ENCODE data around the gene DUSP22. TPM values are rescaled to one million over a fixed set of nuclear protein-coding genes. Genes with fewer than 3 reads are reported as not detected.

The DUSP22 gene
- total and polyA plus RNA-seq, 4 donors, result 9.5 to 31.0 (median 20.1) TPM

GRCh38 chr6:256169-256568 is 36.1 kb upstream of the DUSP22 start:
- H3K27me3 ChIP-seq (ENCODE audit: control insufficient read depth in 4 of 4, insufficient read depth in 4 of 4, low read length in 3 of 4), result peaks cover 0 to 4% (median 2%) of the 10 kb centered on the region in 4 donors
- no peak overlapping the region for H3K9ac ChIP-seq (ENCODE audit: low read depth in 1 of 2, low read length in 2 of 2)
- peaks cover 0 to 3% (median 0%) of the 10 kb centered on the region in 4 donors for H3K9me3 ChIP-seq (ENCODE audit: control insufficient read depth in 4 of 4, low read length in 3 of 4)
- 82% methylated on average over 9 of the region's 9 CpGs for WGBS
- TF ChIP-seq FOXA1 (IDR thresholded peaks at IDR 0.05) (no peak), HNF4G (IDR thresholded peaks at IDR 0.05) (no peak), NR2F2 (IDR thresholded peaks at IDR 0.05) (no peak), EGR1 (IDR thresholded peaks at IDR 0.05; ENCODE audit: low read depth in 2 of 2) (no peak), YY1 (IDR thresholded peaks at IDR 0.05) (no peak), ZBTB33 (IDR thresholded peaks at IDR 0.05) (no peak)
- no peak for DNase-seq (ENCODE audit: low spot score)
- H3K4me1 ChIP-seq (ENCODE audit: control insufficient read depth in 4 of 4, insufficient read depth in 4 of 4, low read length in 3 of 4), result no peaks in the 10 kb centered on the region
- H3K36me3 ChIP-seq (ENCODE audit: control insufficient read depth in 4 of 4, insufficient read depth in 3 of 4, low read depth in 1 of 4, low read length in 3 of 4), result no peaks in the 10 kb centered on the region
- H3K4me3 ChIP-seq (ENCODE audit: low read depth in 1 of 3, low read length in 3 of 3), result no peak overlapping the region
- H3K27ac ChIP-seq (ENCODE audit: low read depth in 1 of 2, low read length in 2 of 2), result no peak overlapping the region

- Histone ChIP-seq H3K27me3 (ENCODE audit: control insufficient read depth in 4 of 4, insufficient read depth in 4 of 4, low read length in 3 of 4) (peaks cover 0 to 3% (median 0%) of the 10 kb centered on the region in 4 donors), H3K4me3 (ENCODE audit: low read depth in 1 of 3, low read length in 3 of 3) (no peak overlapping the region), H3K27ac (ENCODE audit: low read depth in 1 of 2, low read length in 2 of 2) (no peak overlapping the region), H3K4me1 (ENCODE audit: control insufficient read depth in 4 of 4, insufficient read depth in 4 of 4, low read length in 3 of 4) (no peaks in the 10 kb centered on the region), H3K9ac (ENCODE audit: low read depth in 1 of 2, low read length in 2 of 2) (no peak overlapping the region), H3K9me3 (ENCODE audit: control insufficient read depth in 4 of 4, low read length in 3 of 4) (peaks cover 0 to 3% (median 0%) of the 10 kb centered on the region in 4 donors), H3K36me3 (ENCODE audit: control insufficient read depth in 4 of 4, insufficient read depth in 3 of 4, low read depth in 1 of 4, low read length in 3 of 4) (no peaks in the 10 kb centered on the region)
- WGBS, result 69% methylated on average over 8 of the region's 8 CpGs
- no peak for TF ChIP-seq NR2F2 (IDR thresholded peaks at IDR 0.05)
- no peak for TF ChIP-seq RAD21 (IDR thresholded peaks at IDR 0.05)
- no peak for TF ChIP-seq ZBTB33 (IDR thresholded peaks at IDR 0.05)
- TF ChIP-seq SP1 (IDR thresholded peaks at IDR 0.05), result no peak
- no peak for TF ChIP-seq EGR1 (IDR thresholded peaks at IDR 0.05; ENCODE audit: low read depth in 2 of 2)
- TF ChIP-seq HNF4G (IDR thresholded peaks at IDR 0.05), result no peak
- no peak for TF ChIP-seq HNF4A (conservative IDR thresholded peaks at IDR 0.05)
- TF ChIP-seq, protein P1, sequence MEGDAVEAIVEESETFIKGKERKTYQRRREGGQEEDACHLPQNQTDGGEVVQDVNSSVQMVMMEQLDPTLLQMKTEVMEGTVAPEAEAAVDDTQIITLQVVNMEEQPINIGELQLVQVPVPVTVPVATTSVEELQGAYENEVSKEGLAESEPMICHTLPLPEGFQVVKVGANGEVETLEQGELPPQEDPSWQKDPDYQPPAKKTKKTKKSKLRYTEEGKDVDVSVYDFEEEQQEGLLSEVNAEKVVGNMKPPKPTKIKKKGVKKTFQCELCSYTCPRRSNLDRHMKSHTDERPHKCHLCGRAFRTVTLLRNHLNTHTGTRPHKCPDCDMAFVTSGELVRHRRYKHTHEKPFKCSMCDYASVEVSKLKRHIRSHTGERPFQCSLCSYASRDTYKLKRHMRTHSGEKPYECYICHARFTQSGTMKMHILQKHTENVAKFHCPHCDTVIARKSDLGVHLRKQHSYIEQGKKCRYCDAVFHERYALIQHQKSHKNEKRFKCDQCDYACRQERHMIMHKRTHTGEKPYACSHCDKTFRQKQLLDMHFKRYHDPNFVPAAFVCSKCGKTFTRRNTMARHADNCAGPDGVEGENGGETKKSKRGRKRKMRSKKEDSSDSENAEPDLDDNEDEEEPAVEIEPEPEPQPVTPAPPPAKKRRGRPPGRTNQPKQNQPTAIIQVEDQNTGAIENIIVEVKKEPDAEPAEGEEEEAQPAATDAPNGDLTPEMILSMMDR (IDR thresholded peaks at IDR 0.05; ENCODE audit: low read depth, low read length, missing input control), result no peak
- no peak for TF ChIP-seq REST (IDR thresholded peaks at IDR 0.05)
- TF ChIP-seq TAF1 (conservative IDR thresholded peaks at IDR 0.05), result no peak
- no peak for TF ChIP-seq FOXA1 (IDR thresholded peaks at IDR 0.05)
- TF ChIP-seq GABPA (IDR thresholded peaks at IDR 0.05 in 1 of 2, conservative IDR thresholded peaks at IDR 0.05 in 1 of 2), result no peak
- no peak for TF ChIP-seq RXRA (IDR thresholded peaks at IDR 0.05)
- DNase-seq (ENCODE audit: low spot score), result no peak
These were observed 35.1 kb upstream of the DUSP22 start for GRCh38 chr6:257031-257725.
